Ureter (tissue), 1 donor: ENCODE measurements around the gene TJP3. TPM values are rescaled to one million over a fixed set of nuclear protein-coding genes. Genes with fewer than 3 reads are reported as not detected.

Source experiments
- DNase-seq: peaks from one replicate; pipeline ENCODE4 v3.0.0-alpha.2; 2020; ENCODE audit warnings: low spot score
- total RNA-seq: library from RNA; stranded (reverse); gene quantifications from one replicate; pipeline ENCODE4 v1.2.4, GENCODE V29; 2023
- donor health status: DM: yes; HTN: yes; CAD: no.

TJP3 gene
- total RNA-seq, 1 donor from 2014 or later: 59.7 TPM

GRCh38 chr19:3782903-3783302 lies 74.7 kb downstream of the TJP3 start:
- no peak for DNase-seq

GRCh38 chr19:3783660-3784584 lies 75.7 kb downstream of the TJP3 start:
- no peak for DNase-seq

GRCh38 chr19:3784607-3785450 lies 76.6 kb downstream of the TJP3 start:
- no peak for DNase-seq

- DNase-seq: no peak
Observed at GRCh38 chr19:3785451-3785937, 77.3 kb downstream of the TJP3 start.

GRCh38 chr19:3785938-3786824 lies 78.0 kb downstream of the TJP3 start, which contains the start of gene MATK:
Gene MATK, minus strand, starts transcription at chr19:3786381. Its CDS starts 1,246 bp downstream, at chr19:3785135.
- no peak for DNase-seq

- DNase-seq: no peak
Observed at GRCh38 chr19:3788996-3789778, 81.0 kb downstream of the TJP3 start.

GRCh38 chr19:3790209-3790734 lies 82.1 kb downstream of the TJP3 start:
- no peak for DNase-seq

GRCh38 chr19:3790941-3791340 lies 82.8 kb downstream of the TJP3 start:
- DNase-seq: no peak

- DNase-seq: no peak
Observed at GRCh38 chr19:3792114-3792513, 83.9 kb downstream of the TJP3 start.

- no peak for DNase-seq
Observed at GRCh38 chr19:3793799-3794198, 85.6 kb downstream of the TJP3 start.

- no peak for DNase-seq
Observed at GRCh38 chr19:3796358-3796757, 88.2 kb downstream of the TJP3 start.

GRCh38 chr19:3798137-3798536 lies 90.0 kb downstream of the TJP3 start:
- DNase-seq: no peak

Other genes with a start within 250 kb of the TJP3 start
- not detected for gene SMIM24, start 227.9 kb upstream of the TJP3 start, total RNA-seq
- not detected for gene SMIM44, start 224.9 kb upstream of the TJP3 start, total RNA-seq
- 7.1 TPM for gene DOHH, start 207.7 kb upstream of the TJP3 start, total RNA-seq
- gene FZR1, start 202.1 kb upstream of the TJP3 start, total RNA-seq: 58.8 TPM
- gene TEKTIP1, start 169.2 kb upstream of the TJP3 start, total RNA-seq: 6.4 TPM
- 82.8 TPM for gene MFSD12, start 150.8 kb upstream of the TJP3 start, total RNA-seq
- gene HMG20B, start 135.4 kb upstream of the TJP3 start, total RNA-seq: 66.5 TPM
- 2.4 TPM for gene GIPC3, start 122.9 kb upstream of the TJP3 start, total RNA-seq
- gene TBXA2R, start 101.5 kb upstream of the TJP3 start, total RNA-seq: 4.5 TPM
- 31.0 TPM for gene CACTIN, start 81.6 kb upstream of the TJP3 start, total RNA-seq
- 58.1 TPM for gene PIP5K1C, start 7.9 kb upstream of the TJP3 start, total RNA-seq
- gene APBA3, start 53.3 kb downstream of the TJP3 start, total RNA-seq: 15.6 TPM
- gene MRPL54, start 54.3 kb downstream of the TJP3 start, total RNA-seq: 51.7 TPM
- gene RAX2, start 63.8 kb downstream of the TJP3 start, total RNA-seq: not detected
- gene MATK, start 78.0 kb downstream of the TJP3 start, total RNA-seq: 1.9 TPM
- gene ZFR2, start 160.7 kb downstream of the TJP3 start, total RNA-seq: 0.91 TPM
- gene ATCAY, start 172.3 kb downstream of the TJP3 start, total RNA-seq: 4.9 TPM
- not detected for gene NMRK2, start 224.7 kb downstream of the TJP3 start, total RNA-seq